MCF 10A (cell line): Measurements from ENCODE around the gene VEGFB. TPM values are rescaled to one million over a fixed set of nuclear protein-coding genes. Genes with fewer than 3 reads are reported as not detected.

Source experiments
- BruUV-seq: library from RNA; stranded (reverse); fragments of 400-500 nt; replicated peaks from 2 replicates; lab custom pipeline; 2021; lab: Mats Ljungman, UMichigan
- CTCF ChIA-PET: fragments of 300-600 bp; sonication (Branson Sonifier 250); formaldehyde crosslinking; extraction: SDS; loops from one replicate; lab custom pipeline; 2021; ENCODE audit warnings: antibody characterized with exemption, inconsistent platforms; lab: Yijun Ruan, JAX
- POLR2A ChIA-PET: fragments of 300-600, 350-650 bp; sonication (Branson Sonifier 250); formaldehyde crosslinking; extraction: SDS; loops from one replicate; lab custom pipeline; 2020; ENCODE audit warnings: antibody characterized with exemption, inconsistent platforms; lab: Yijun Ruan, JAX
- DNase-seq: peaks from one replicate; pipeline ENCODE4 v3.0.0-alpha.2; 2018; ENCODE audit not compliant: unreplicated experiment
- H3K27ac Mint-ChIP-seq: one replicate; pipeline ENCODE4 v1.8.0; 2022; ENCODE audit warnings: mild to moderate bottlenecking, low read depth, mixed read lengths; ENCODE audit not compliant: unreplicated experiment
- H3K27me3 Mint-ChIP-seq: one replicate; pipeline ENCODE4 v1.8.0; 2022; ENCODE audit warnings: mixed read lengths; ENCODE audit not compliant: insufficient read depth, unreplicated experiment
- H3K36me3 Mint-ChIP-seq: one replicate; pipeline ENCODE4 v1.8.0; 2022; ENCODE audit warnings: mild to moderate bottlenecking, moderate library complexity, mixed read lengths; ENCODE audit not compliant: insufficient read depth, unreplicated experiment
- H3K4me1 Mint-ChIP-seq: one replicate; pipeline ENCODE4 v1.8.0; 2022; ENCODE audit warnings: mixed read lengths; ENCODE audit not compliant: insufficient read depth, unreplicated experiment
- H3K4me3 Mint-ChIP-seq: one replicate; pipeline ENCODE4 v1.8.0; 2022; ENCODE audit warnings: mild to moderate bottlenecking, moderate library complexity, mixed read lengths; ENCODE audit not compliant: unreplicated experiment
- H3K9me3 Mint-ChIP-seq: one replicate; pipeline ENCODE4 v1.8.0; 2022; ENCODE audit warnings: mixed read lengths; ENCODE audit not compliant: unreplicated experiment
- intact Hi-C: fragments of 100-400 bp; cut with micrococcal nuclease; formaldehyde crosslinking; loops from 2 replicates; pipeline ENCODE4 v1.14.1; 2022
- total RNA-seq: library from RNA; stranded (reverse); gene quantifications from 2 replicates; pipeline ENCODE4 v1.2.3, GENCODE V29; 2022
- TF ChIP-seq, protein P1 (sequence below): fragments of 200-600 bp; IDR thresholded peaks from one replicate; pipeline ENCODE4 v1.8.0; 2022; ENCODE audit warnings: antibody characterized with exemption, mild to moderate bottlenecking; ENCODE audit not compliant: unreplicated experiment

VEGFB gene
- total RNA-seq, 1 experiment from 2014 or later, result 46.0 TPM

DNA sequence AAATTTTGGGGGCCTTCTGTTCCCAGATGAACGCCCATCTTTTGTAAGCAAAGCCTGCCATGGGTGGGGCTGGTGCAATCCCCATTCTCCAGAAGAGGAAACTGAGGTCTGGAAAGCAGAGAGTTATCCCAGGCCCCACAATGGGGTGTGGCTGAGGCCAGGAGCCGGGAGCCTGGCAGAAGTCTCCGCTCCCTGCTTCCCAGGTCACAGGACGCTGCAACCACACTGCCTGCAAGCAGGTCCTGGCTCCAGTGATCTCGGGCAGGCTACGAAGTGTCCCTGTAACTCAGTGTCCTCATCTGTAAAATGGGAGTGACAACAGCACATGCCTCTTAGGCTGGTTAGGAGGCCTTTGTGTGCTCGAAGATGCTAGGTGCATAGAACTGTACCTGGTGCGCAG lies 18.7 kb downstream of the VEGFB start:
- H3K27ac Mint-ChIP-seq, result no peak overlapping the region
- TF ChIP-seq, protein P1, sequence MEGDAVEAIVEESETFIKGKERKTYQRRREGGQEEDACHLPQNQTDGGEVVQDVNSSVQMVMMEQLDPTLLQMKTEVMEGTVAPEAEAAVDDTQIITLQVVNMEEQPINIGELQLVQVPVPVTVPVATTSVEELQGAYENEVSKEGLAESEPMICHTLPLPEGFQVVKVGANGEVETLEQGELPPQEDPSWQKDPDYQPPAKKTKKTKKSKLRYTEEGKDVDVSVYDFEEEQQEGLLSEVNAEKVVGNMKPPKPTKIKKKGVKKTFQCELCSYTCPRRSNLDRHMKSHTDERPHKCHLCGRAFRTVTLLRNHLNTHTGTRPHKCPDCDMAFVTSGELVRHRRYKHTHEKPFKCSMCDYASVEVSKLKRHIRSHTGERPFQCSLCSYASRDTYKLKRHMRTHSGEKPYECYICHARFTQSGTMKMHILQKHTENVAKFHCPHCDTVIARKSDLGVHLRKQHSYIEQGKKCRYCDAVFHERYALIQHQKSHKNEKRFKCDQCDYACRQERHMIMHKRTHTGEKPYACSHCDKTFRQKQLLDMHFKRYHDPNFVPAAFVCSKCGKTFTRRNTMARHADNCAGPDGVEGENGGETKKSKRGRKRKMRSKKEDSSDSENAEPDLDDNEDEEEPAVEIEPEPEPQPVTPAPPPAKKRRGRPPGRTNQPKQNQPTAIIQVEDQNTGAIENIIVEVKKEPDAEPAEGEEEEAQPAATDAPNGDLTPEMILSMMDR, result no peak
- peaks cover 5% of the 10 kb centered on the region for H3K36me3 Mint-ChIP-seq
- peaks cover 6% of the 10 kb centered on the region for H3K4me1 Mint-ChIP-seq
- ChIA-PET POLR2A (interaction anchor here (0.8 to 2.5 kb wide), 5 partner anchors 14 to 52 kb away, joined by 5 to 53 read pairs (median 8); partner anchors contain the start of genes BAD, ESRRA and GPR137), CTCF (interaction anchor here (0.6 to 4.5 kb wide), 4 partner anchors 12 to 99 kb away, joined by 3 to 65 read pairs (median 20); partner anchors contain the start of gene CATSPERZ)
- intact Hi-C loops, result loop anchor here (2.0 to 5.0 kb wide), 4 partner anchors 34 to 104 kb away; partner anchors contain the start of genes CATSPERZ, GPR137 and RPS6KA4
- H3K27me3 Mint-ChIP-seq, result no peaks in the 10 kb centered on the region
- H3K4me3 Mint-ChIP-seq, result no peak overlapping the region
- DNase-seq, result no peak
- H3K9me3 Mint-ChIP-seq, result no peaks in the 10 kb centered on the region
- no TSS peak for BruUV-seq

DNA sequence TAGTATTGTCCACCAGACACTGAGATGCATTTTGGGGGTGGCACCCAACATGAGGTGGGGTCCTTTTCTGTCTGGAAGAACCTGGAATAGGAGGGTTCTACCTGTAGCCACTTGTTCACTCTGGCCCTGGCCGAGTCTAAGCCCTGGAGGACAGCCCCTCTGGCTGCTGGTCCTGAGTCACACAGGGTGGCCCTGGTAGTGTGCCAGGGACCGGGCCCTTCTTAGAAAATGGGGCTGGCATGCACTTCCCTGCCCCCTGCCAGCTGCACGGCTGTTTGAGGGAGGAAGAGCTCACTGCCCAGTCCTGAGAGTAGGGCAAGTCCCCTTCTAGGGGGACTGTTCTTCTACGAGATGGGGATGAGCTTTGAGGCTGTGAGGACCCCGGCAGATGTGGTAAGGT lies 19.1 kb downstream of the VEGFB start:
- no TSS peak for BruUV-seq
- Mint-ChIP-seq H3K27ac (no peak overlapping the region), H3K4me3 (no peak overlapping the region), H3K4me1 (peaks cover 6% of the 10 kb centered on the region), H3K36me3 (peaks cover 9% of the 10 kb centered on the region), H3K27me3 (no peaks in the 10 kb centered on the region), H3K9me3 (no peaks in the 10 kb centered on the region)
- TF ChIP-seq, protein P1, result no peak
- intact Hi-C loops, result loop anchor here (2.0 to 5.0 kb wide), 4 partner anchors 34 to 104 kb away; partner anchors contain the start of genes CATSPERZ, GPR137 and RPS6KA4
- CTCF ChIA-PET, result interaction anchor here (0.8 to 2.5 kb wide), 5 partner anchors 11 to 50 kb away, joined by 3 to 7 read pairs (median 4); no protein-coding TSS in a partner anchor
- DNase-seq, result no peak
- POLR2A ChIA-PET, result interaction anchor here (0.7 to 1.3 kb wide), 2 partner anchors 16 to 43 kb away, joined by 3 read pairs; no protein-coding TSS in a partner anchor

DNA sequence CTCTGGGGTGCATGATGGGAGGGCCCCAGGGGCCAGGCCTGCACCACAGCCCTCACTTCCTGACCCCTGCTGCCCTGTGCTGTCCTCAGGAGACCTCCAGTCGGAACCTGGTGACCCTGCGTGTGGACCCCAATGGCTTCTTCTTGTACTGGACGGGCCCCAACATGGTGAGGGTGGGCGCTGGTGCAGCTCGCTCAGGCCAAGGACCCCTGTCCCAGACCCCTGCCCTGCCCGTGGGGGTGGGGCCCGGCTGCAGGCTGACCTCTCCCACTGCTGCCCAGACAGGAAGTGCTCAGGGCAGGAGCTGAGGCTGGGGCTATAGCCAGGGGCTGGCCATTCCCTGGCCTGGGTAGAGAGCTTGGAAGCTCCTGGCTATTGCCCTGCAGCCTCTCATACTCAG lies 19.9 kb downstream of the VEGFB start:
- Mint-ChIP-seq H3K27me3 (no peaks in the 10 kb centered on the region), H3K4me3 (no peak overlapping the region)

More for the DNA sequence above, 19.9 kb downstream of the VEGFB start:
- Mint-ChIP-seq H3K4me1 (peaks cover 6% of the 10 kb centered on the region), H3K27ac (no peak overlapping the region), H3K36me3 (peaks cover 15% of the 10 kb centered on the region), H3K9me3 (no peaks in the 10 kb centered on the region)
- TF ChIP-seq, protein P1, result no peak
- intact Hi-C loops, result loop anchor here (5.0 kb wide), 3 partner anchors 33 to 103 kb away; partner anchors contain the start of genes GPR137 and RPS6KA4
- POLR2A ChIA-PET, result interaction anchor here (0.7 to 1.3 kb wide), 2 partner anchors 15 to 42 kb away, joined by 3 read pairs; no protein-coding TSS in a partner anchor
- no TSS peak for BruUV-seq
- no peak for DNase-seq
- CTCF ChIA-PET, result interaction anchor here (0.6 to 2.5 kb wide), 6 partner anchors 10 to 50 kb away, joined by 3 to 7 read pairs (median 4); no protein-coding TSS in a partner anchor
